ENCODE measurements around the gene CLDN10. TPM values are rescaled to one million over a fixed set of nuclear protein-coding genes. Genes with fewer than 3 reads are reported as not detected.

CLDN10 gene
- total RNA-seq, 2 donors from 2014 or later: not detected

GRCh38 chr13:95523598-95523997 lies 28.9 kb upstream of the CLDN10 start:
- ATAC-seq (replicated peaks in 1 of 2): no peak
- H3K27me3 Mint-ChIP-seq (ENCODE audit: low read depth): peaks cover 9% of the 10 kb centered on the region
- H3K4me3 Mint-ChIP-seq: no peak overlapping the region
- peaks cover 3 to 8% of the 10 kb centered on the region in 2 donors for H3K9me3 Mint-ChIP-seq
- H3K4me1 Mint-ChIP-seq (ENCODE audit: low read depth): no peaks in the 10 kb centered on the region
- no peak for DNase-seq
- no peak overlapping the region for H3K27ac Mint-ChIP-seq
- peaks cover 1 to 4% of the 10 kb centered on the region in 2 donors for H3K36me3 Mint-ChIP-seq (ENCODE audit: insufficient read depth in 2 of 2)

GRCh38 chr13:95524264-95524901 lies 28.1 kb upstream of the CLDN10 start:
- Mint-ChIP-seq H3K4me3 (no peak overlapping the region), H3K27me3 (ENCODE audit: low read depth) (peaks cover 10% of the 10 kb centered on the region), H3K36me3 (ENCODE audit: insufficient read depth in 2 of 2) (peaks cover 1 to 7% of the 10 kb centered on the region in 2 donors), H3K9me3 (peaks cover 3 to 9% of the 10 kb centered on the region in 2 donors), H3K4me1 (ENCODE audit: low read depth) (no peaks in the 10 kb centered on the region), H3K27ac (no peak overlapping the region)
- DNase-seq (no peak), ATAC-seq (replicated peaks in 1 of 2) (no peak)

- DNase-seq (no peak), ATAC-seq (replicated peaks in 1 of 2) (no peak)
- Mint-ChIP-seq H3K9me3 (peaks cover 3 to 9% of the 10 kb centered on the region in 2 donors), H3K4me3 (no peak overlapping the region), H3K27ac (no peak overlapping the region), H3K36me3 (ENCODE audit: insufficient read depth in 2 of 2) (peaks cover 1 to 7% of the 10 kb centered on the region in 2 donors), H3K4me1 (ENCODE audit: low read depth) (no peaks in the 10 kb centered on the region), H3K27me3 (ENCODE audit: low read depth) (peaks cover 10% of the 10 kb centered on the region)
Observed at GRCh38 chr13:95527955-95528354, 24.6 kb upstream of the CLDN10 start.

GRCh38 chr13:95530178-95530577 lies 22.3 kb upstream of the CLDN10 start:
- H3K4me3 Mint-ChIP-seq: no peak overlapping the region
- no peak for ATAC-seq (replicated peaks in 1 of 2)
- no peak overlapping the region for H3K27ac Mint-ChIP-seq
- H3K4me1 Mint-ChIP-seq (ENCODE audit: low read depth): peaks cover 4% of the 10 kb centered on the region
- DNase-seq: no peak
- H3K36me3 Mint-ChIP-seq (ENCODE audit: insufficient read depth in 2 of 2): peaks cover 1 to 7% of the 10 kb centered on the region in 2 donors
- H3K27me3 Mint-ChIP-seq (ENCODE audit: low read depth): peaks cover 18% of the 10 kb centered on the region
- peaks cover 3 to 9% of the 10 kb centered on the region in 2 donors for H3K9me3 Mint-ChIP-seq

GRCh38 chr13:95533545-95534160 lies 18.9 kb upstream of the CLDN10 start:
- H3K4me1 Mint-ChIP-seq (ENCODE audit: low read depth): peaks cover 10% of the 10 kb centered on the region
- peaks cover 0 to under 1% of the 10 kb centered on the region in 2 donors for H3K9me3 Mint-ChIP-seq
- H3K27me3 Mint-ChIP-seq (ENCODE audit: low read depth): peaks cover 25% of the 10 kb centered on the region
- H3K27ac Mint-ChIP-seq: no peak overlapping the region
- H3K36me3 Mint-ChIP-seq (ENCODE audit: insufficient read depth in 2 of 2): peaks cover 0 to 3% of the 10 kb centered on the region in 2 donors
- DNase-seq (no peak), ATAC-seq (replicated peaks in 1 of 2) (no peak)
- H3K4me3 Mint-ChIP-seq: no peak overlapping the region

- Mint-ChIP-seq H3K27me3 (ENCODE audit: low read depth) (peaks cover 25% of the 10 kb centered on the region), H3K36me3 (ENCODE audit: insufficient read depth in 2 of 2) (no peaks in the 10 kb centered on the region), H3K4me3 (peak overlapping the region in 1 of 2 donors; percentile 2), H3K4me1 (ENCODE audit: low read depth) (peaks cover 10% of the 10 kb centered on the region), H3K9me3 (no peaks in the 10 kb centered on the region), H3K27ac (no peak overlapping the region)
- ATAC-seq (replicated peaks in 1 of 2) (peak; percentile 82 to 98), DNase-seq (peak; percentile 4 to 13)
Observed at GRCh38 chr13:95535243-95535642, 17.3 kb upstream of the CLDN10 start.

- no peak for DNase-seq
- Mint-ChIP-seq H3K4me1 (ENCODE audit: low read depth) (peaks cover 10% of the 10 kb centered on the region), H3K27ac (no peak overlapping the region), H3K9me3 (no peaks in the 10 kb centered on the region), H3K27me3 (ENCODE audit: low read depth) (peaks cover 25% of the 10 kb centered on the region), H3K4me3 (no peak overlapping the region), H3K36me3 (ENCODE audit: insufficient read depth in 2 of 2) (no peaks in the 10 kb centered on the region)
- no peak for ATAC-seq (replicated peaks in 1 of 2)
Observed at GRCh38 chr13:95536632-95537241, 15.8 kb upstream of the CLDN10 start.

- Mint-ChIP-seq H3K4me1 (ENCODE audit: low read depth) (no peaks in the 10 kb centered on the region), H3K27ac (no peak overlapping the region), H3K4me3 (no peak overlapping the region), H3K27me3 (ENCODE audit: low read depth) (peaks cover 10% of the 10 kb centered on the region), H3K36me3 (ENCODE audit: insufficient read depth in 2 of 2) (no peaks in the 10 kb centered on the region), H3K9me3 (no peaks in the 10 kb centered on the region)
- DNase-seq (no peak), ATAC-seq (replicated peaks in 1 of 2) (no peak)
Observed at GRCh38 chr13:95540888-95541287, 11.6 kb upstream of the CLDN10 start.

GRCh38 chr13:95541308-95541707 lies 11.2 kb upstream of the CLDN10 start:
- ATAC-seq (replicated peaks in 1 of 2) (no peak), DNase-seq (no peak)
- H3K4me1 Mint-ChIP-seq (ENCODE audit: low read depth): no peaks in the 10 kb centered on the region
- no peaks in the 10 kb centered on the region for H3K9me3 Mint-ChIP-seq
- no peaks in the 10 kb centered on the region for H3K36me3 Mint-ChIP-seq (ENCODE audit: insufficient read depth in 2 of 2)
- peaks cover 9% of the 10 kb centered on the region for H3K27me3 Mint-ChIP-seq (ENCODE audit: low read depth)
- H3K27ac Mint-ChIP-seq: no peak overlapping the region
- no peak overlapping the region for H3K4me3 Mint-ChIP-seq

- Mint-ChIP-seq H3K4me3 (no peak overlapping the region), H3K4me1 (ENCODE audit: low read depth) (no peaks in the 10 kb centered on the region), H3K36me3 (ENCODE audit: insufficient read depth in 2 of 2) (no peaks in the 10 kb centered on the region), H3K9me3 (no peaks in the 10 kb centered on the region), H3K27ac (no peak overlapping the region), H3K27me3 (ENCODE audit: low read depth) (peaks cover 10% of the 10 kb centered on the region)
- ATAC-seq (replicated peaks in 1 of 2) (no peak), DNase-seq (no peak)
Observed at GRCh38 chr13:95541911-95542474, 10.5 kb upstream of the CLDN10 start.

GRCh38 chr13:95544293-95544692 lies 8.2 kb upstream of the CLDN10 start:
- H3K36me3 Mint-ChIP-seq (ENCODE audit: insufficient read depth in 2 of 2): no peaks in the 10 kb centered on the region
- H3K4me1 Mint-ChIP-seq (ENCODE audit: low read depth): no peaks in the 10 kb centered on the region
- H3K27me3 Mint-ChIP-seq (ENCODE audit: low read depth): peaks cover 23% of the 10 kb centered on the region
- H3K27ac Mint-ChIP-seq: no peak overlapping the region
- ATAC-seq (replicated peaks in 1 of 2) (no peak), DNase-seq (no peak)
- H3K4me3 Mint-ChIP-seq: no peak overlapping the region
- H3K9me3 Mint-ChIP-seq: no peaks in the 10 kb centered on the region

- H3K4me1 Mint-ChIP-seq (ENCODE audit: low read depth): no peaks in the 10 kb centered on the region
- H3K9me3 Mint-ChIP-seq: no peaks in the 10 kb centered on the region
- no peak overlapping the region for H3K4me3 Mint-ChIP-seq
- H3K36me3 Mint-ChIP-seq (ENCODE audit: insufficient read depth in 2 of 2): no peaks in the 10 kb centered on the region
- no peak for DNase-seq
- ATAC-seq (replicated peaks in 1 of 2): no peak
- no peak overlapping the region for H3K27ac Mint-ChIP-seq
- peaks cover 48% of the 10 kb centered on the region for H3K27me3 Mint-ChIP-seq (ENCODE audit: low read depth)
Observed at GRCh38 chr13:95546919-95547318, 5.6 kb upstream of the CLDN10 start.

GRCh38 chr13:95547531-95548167 lies 4.9 kb upstream of the CLDN10 start:
- Mint-ChIP-seq H3K4me1 (ENCODE audit: low read depth) (no peaks in the 10 kb centered on the region), H3K9me3 (no peaks in the 10 kb centered on the region), H3K36me3 (ENCODE audit: insufficient read depth in 2 of 2) (no peaks in the 10 kb centered on the region), H3K27me3 (ENCODE audit: low read depth) (peaks cover 49% of the 10 kb centered on the region), H3K4me3 (no peak overlapping the region), H3K27ac (no peak overlapping the region)
- ATAC-seq (replicated peaks in 1 of 2) (no peak), DNase-seq (no peak)

Measured in activated T-cell treated with anti-CD3 and anti-CD28 coated beads, Interleukin-2, amount 50 U/mL, for 72 hours (primary cell).